HepG2 (cell line): Measurements from ENCODE around the gene LUC7L2. TPM values are rescaled to one million over a fixed set of nuclear protein-coding genes. Genes with fewer than 3 reads are reported as not detected.

Experiments
- ATAC-seq: fragments of 200-7000 bp; cut with Tn5 transposase; 3 replicates; pipeline ENCODE4 v1.9.1; 2020; ENCODE audit warnings: mild to moderate bottlenecking, moderate library complexity
- BruUV-seq: library from RNA; stranded (reverse); fragments of 400-500 nt; replicated peaks from 2 replicates; lab custom pipeline; 2021; lab: Mats Ljungman, UMichigan
- CTCF ChIA-PET: fragments of 300-600 bp; formaldehyde crosslinking; extraction: SDS; loops from one replicate; lab custom pipeline; 2021; ENCODE audit warnings: low total read pairs, inconsistent platforms, low intra/inter-chr PET ratio; lab: Yijun Ruan, JAX
- POLR2A ChIA-PET: fragments of 350-600 bp; sonication (Branson Sonifier 250); formaldehyde crosslinking; loops from one replicate; lab custom pipeline; 2020; ENCODE audit warnings: antibody characterized with exemption, inconsistent platforms; lab: Yijun Ruan, JAX
- DNase-seq: peaks from one replicate; pipeline ENCODE4 v3.0.0-alpha.2; 2015; ENCODE audit warnings: low spot score
- FAIRE-seq: peaks from 3 replicates; lab custom pipeline; 2011; peaks lifted over from hg19 to GRCh38; lab: Jason Lieb, UNC
- H2AFZ ChIP-seq: one replicate; pipeline ENCODE4 v1.6.1; 2011; ENCODE audit warnings: low read length, inconsistent platforms
- H3K27ac ChIP-seq: fragments of 300-600 bp; 3 replicates; pipeline ENCODE4 v1.8.0; 2011; ENCODE audit warnings: mixed run types, mild to moderate bottlenecking, mixed read lengths, low read length, inconsistent platforms; ENCODE audit not compliant: insufficient read depth; ENCODE audit errors: extremely low read length
- H3K27me3 ChIP-seq, 2 experiments: fragments of 200-600 bp in 1 of 2; 2 replicates in 1 of 2; 3 replicates in 1 of 2; pipeline versions ENCODE4 v1.6.0 to v1.8.0; 2011; ENCODE audit warnings: low read length in 2 of 2, mild to moderate bottlenecking in 2 of 2, moderate library complexity in 2 of 2, inconsistent platforms in 1 of 2; ENCODE audit not compliant: insufficient read depth in 2 of 2, control insufficient read depth in 1 of 2
- H3K36me3 ChIP-seq, 2 experiments: fragments of 200-600 bp in 1 of 2; replicated peaks in 1 of 2; 2 replicates in 1 of 2; 3 replicates in 1 of 2; pipeline versions ENCODE4 v1.5.1 to v1.8.0; 2011; ENCODE audit warnings: low read length in 2 of 2, inconsistent platforms in 1 of 2; ENCODE audit not compliant: insufficient read depth in 2 of 2, control insufficient read depth in 1 of 2
- H3K4me1 ChIP-seq: 2 replicates; pipeline ENCODE4 v1.5.1; 2012; ENCODE audit warnings: low read length, inconsistent platforms; ENCODE audit not compliant: insufficient read depth
- H3K4me2 ChIP-seq: 2 replicates; pipeline ENCODE4 v1.6.0; 2011; ENCODE audit warnings: low read depth, low read length, inconsistent platforms
- H3K4me3 ChIP-seq, 3 experiments: fragments of 200-600 bp in 1 of 3; sonication (generic), shearing (Covaris generic) in 1 of 3; replicated peaks in 1 of 3; 2 replicates each; pipeline ENCODE4 v1.5.1; 2011 to 2016; ENCODE audit warnings: low read length in 3 of 3, inconsistent platforms in 2 of 3, low read depth in 2 of 3, mild to moderate bottlenecking in 2 of 3, control low read depth in 1 of 3, mixed read lengths in 1 of 3; ENCODE audit not compliant: insufficient read depth in 1 of 3
- H3K79me2 ChIP-seq: one replicate; pipeline ENCODE4 v1.6.1; 2011; ENCODE audit warnings: low read length, inconsistent platforms; ENCODE audit not compliant: insufficient read depth
- H3K9ac ChIP-seq: 2 replicates; pipeline ENCODE4 v1.6.0; 2011; ENCODE audit warnings: mild to moderate bottlenecking, low read depth, low read length, inconsistent platforms; ENCODE audit not compliant: insufficient read depth
- H3K9me3 ChIP-seq: 2 replicates; pipeline ENCODE4 v1.5.1; 2012; ENCODE audit warnings: mild to moderate bottlenecking, low read length
- H4K20me1 ChIP-seq: 2 replicates; pipeline ENCODE4 v1.6.0; 2011; ENCODE audit warnings: inconsistent platforms, mild to moderate bottlenecking, low read length, moderate library complexity; ENCODE audit not compliant: insufficient read depth
- AGO2 ChIP-seq: fragments of 200-400 bp; formaldehyde crosslinking; optimal IDR thresholded peaks from 2 replicates; pipeline ENCODE3; 2017; ENCODE audit warnings: mild to moderate bottlenecking, low read depth, low read length, moderate library complexity
- MTERF4 ChIP-seq: sonication (generic); formaldehyde crosslinking; IDR thresholded peaks from 2 replicates; pipeline ENCODE4 v1.8.0; 2023; ENCODE audit warnings: mild to moderate bottlenecking, missing genetic modification reagents
- NR0B2 ChIP-seq: sonication (generic); formaldehyde crosslinking; IDR thresholded peaks from 2 replicates; pipeline ENCODE4 v1.4.0; 2020; ENCODE audit warnings: mild to moderate bottlenecking, missing genetic modification reagents
- TAF15 ChIP-seq: fragments of 200-400 bp; formaldehyde crosslinking; IDR thresholded peaks from one replicate; pipeline ENCODE4 v1.6.1; 2018; ENCODE audit warnings: mild to moderate bottlenecking, low read depth, low read length; ENCODE audit not compliant: poor library complexity, severe bottlenecking
- ZBTB21 ChIP-seq: sonication (generic); formaldehyde crosslinking; IDR thresholded peaks from 2 replicates; pipeline ENCODE4 v1.4.0; 2020; ENCODE audit warnings: missing genetic modification reagents
- ZKSCAN1 ChIP-seq: fragments of 150-350 bp; IDR thresholded peaks from 2 replicates; pipeline ENCODE4 v1.6.1; 2014; ENCODE audit warnings: low read length
- ZNF251 ChIP-seq: sonication (generic); formaldehyde crosslinking; IDR thresholded peaks from 2 replicates; pipeline ENCODE4 v1.9.0; 2021; ENCODE audit warnings: mild to moderate bottlenecking, missing genetic modification reagents
- ZNF776 ChIP-seq: sonication (generic); formaldehyde crosslinking; IDR thresholded peaks from 2 replicates; pipeline ENCODE4 v1.4.0; 2020; ENCODE audit warnings: mild to moderate bottlenecking, missing genetic modification reagents
- ZSCAN30 ChIP-seq: sonication (generic); formaldehyde crosslinking; IDR thresholded peaks from 2 replicates; pipeline ENCODE4 v1.5.0; 2020; ENCODE audit warnings: mild to moderate bottlenecking, missing genetic modification reagents
- WGBS: methylation state at CpG from one replicate; pipeline ENCODE4 v1.1.6; 2017; ENCODE audit warnings: low lambda C conversion rate; 5-methylcytosine and 5-hydroxymethylcytosine counted together
- in situ Hi-C: cut with HindIII; loops from 2 replicates; pipeline ENCODE4 v1.10.0; 2017; ENCODE audit warnings: low pct_unique_long_range_greater_than_20kb; ENCODE audit not compliant: extremely low pct_ligation_motif_present
- intact Hi-C: fragments of 100-400 bp; cut with micrococcal nuclease; formaldehyde crosslinking; loops from one replicate; pipeline ENCODE4 v1.10.0; 2022; ENCODE audit not compliant: unreplicated experiment
- polyA plus RNA-seq, 8 experiments: library from polyadenylated mRNA; depleted of rRNA in 3 of 8; stranded (reverse) in 7 of 8; unstranded in 1 of 8; fragments of >200 nt; fragmentation: Illumina TruSeq in 4 of 8; extraction: Trizol in 4 of 8; gene quantifications; 2 replicates each; pipeline versions ENCODE4 v1.2.1 to v1.2.3, GENCODE V29; 2011 to 2016; ENCODE audit warnings: low read depth in 4 of 8, missing spikeins in 1 of 8, mixed read lengths in 1 of 8; ENCODE audit not compliant: insufficient read depth in 1 of 8
- total RNA-seq, 5 experiments: library from RNA; depleted of rRNA; stranded (reverse); fragments of >200 nt; fragmentation: Illumina TruSeq; extraction: Trizol; gene quantifications; 2 replicates each; pipeline ENCODE4 v1.2.3, GENCODE V29; 2016; ENCODE audit warnings: low read depth in 1 of 5
- TF ChIP-seq, protein P1 (sequence below): sonication (generic); formaldehyde crosslinking; IDR thresholded peaks from 2 replicates; pipeline ENCODE4 v1.4.0; 2020; ENCODE audit warnings: mild to moderate bottlenecking, missing genetic modification reagents

Gene LUC7L2
- total and polyA plus RNA-seq, 2 of the 13 experiments (the other 11 are each of a cell fraction or from before 2014, with no cell fraction given): 17.9 to 50.7 TPM

- Histone ChIP-seq H3K9ac (no peak overlapping the region), H3K79me2 (no peaks in the 10 kb centered on the region), H3K4me1 (no peaks in the 10 kb centered on the region), H3K4me3 (no peak overlapping the region), H4K20me1 (no peaks in the 10 kb centered on the region; the same call in 1 of the 2 replicates), H3K27ac (no peak overlapping the region), H3K27me3 (no peaks in the 10 kb centered on the region), H3K36me3 (peaks cover 8 to 78% of the 10 kb centered on the region in 2 experiments), H3K9me3 (no peaks in the 10 kb centered on the region), H2AFZ (no peak overlapping the region), H3K4me2 (no peak overlapping the region)
- ChIA-PET POLR2A (no interaction called here), CTCF (no interaction called here)
- WGBS: 98% methylated on average over 3 of the region's 3 CpGs
- no peak for DNase-seq
- in situ Hi-C loops (no loop called here), intact Hi-C loops (no loop called here)
- TF ChIP-seq ZNF251 (no peak), ZKSCAN1 (no peak), ZBTB21 (CRISPR knock-in tag) (no peak), ZSCAN30 (CRISPR knock-in tag) (no peak)
- TF ChIP-seq, protein P1, sequence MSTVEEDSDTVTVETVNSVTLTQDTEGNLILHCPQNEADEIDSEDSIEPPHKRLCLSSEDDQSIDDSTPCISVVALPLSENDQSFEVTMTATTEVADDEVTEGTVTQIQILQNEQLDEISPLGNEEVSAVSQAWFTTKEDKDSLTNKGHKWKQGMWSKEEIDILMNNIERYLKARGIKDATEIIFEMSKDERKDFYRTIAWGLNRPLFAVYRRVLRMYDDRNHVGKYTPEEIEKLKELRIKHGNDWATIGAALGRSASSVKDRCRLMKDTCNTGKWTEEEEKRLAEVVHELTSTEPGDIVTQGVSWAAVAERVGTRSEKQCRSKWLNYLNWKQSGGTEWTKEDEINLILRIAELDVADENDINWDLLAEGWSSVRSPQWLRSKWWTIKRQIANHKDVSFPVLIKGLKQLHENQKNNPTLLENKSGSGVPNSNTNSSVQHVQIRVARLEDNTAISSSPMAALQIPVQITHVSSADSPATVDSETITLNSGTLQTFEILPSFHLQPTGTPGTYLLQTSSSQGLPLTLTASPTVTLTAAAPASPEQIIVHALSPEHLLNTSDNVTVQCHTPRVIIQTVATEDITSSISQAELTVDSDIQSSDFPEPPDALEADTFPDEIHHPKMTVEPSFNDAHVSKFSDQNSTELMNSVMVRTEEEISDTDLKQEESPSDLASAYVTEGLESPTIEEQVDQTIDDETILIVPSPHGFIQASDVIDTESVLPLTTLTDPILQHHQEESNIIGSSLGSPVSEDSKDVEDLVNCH: no peak
- no peak for ATAC-seq
- FAIRE-seq: no peak
- BruUV-seq: no TSS peak
These were observed 56.7 kb downstream of the LUC7L2 start for GRCh38 chr7:139416405-139416804.

GRCh38 chr7:139417478-139417877 is 57.8 kb downstream of the LUC7L2 start:
- no TSS peak for BruUV-seq
- POLR2A ChIA-PET: no interaction called here
- Histone ChIP-seq H3K36me3 (peaks cover 9 to 80% of the 10 kb centered on the region in 2 experiments), H3K9me3 (no peaks in the 10 kb centered on the region), H3K9ac (no peak overlapping the region), H3K27ac (no peak overlapping the region), H3K4me1 (no peaks in the 10 kb centered on the region), H4K20me1 (no peaks in the 10 kb centered on the region; the same call in 1 of the 2 replicates), H2AFZ (no peak overlapping the region), H3K4me3 (no peak overlapping the region), H3K27me3 (no peaks in the 10 kb centered on the region), H3K79me2 (no peaks in the 10 kb centered on the region), H3K4me2 (no peak overlapping the region)
- ATAC-seq (no peak), FAIRE-seq (no peak), DNase-seq (no peak)
- CTCF ChIA-PET: no interaction called here
- intact Hi-C loops (no loop called here), in situ Hi-C loops (no loop called here)
- WGBS: 99% methylated on average over 15 of the region's 15 CpGs
- TF ChIP-seq MTERF4 (CRISPR knock-in tag): no peak
- TF ChIP-seq ZNF776 (CRISPR knock-in tag): no peak
- TF ChIP-seq AGO2: peak; percentile 3
- no peak for TF ChIP-seq NR0B2 (CRISPR knock-in tag)
- no peak for TF ChIP-seq TAF15
